ENCODE measurements around the gene GATD1. TPM values are rescaled to one million over a fixed set of nuclear protein-coding genes. Genes with fewer than 3 reads are reported as not detected.

GATD1 gene
- total and polyA plus RNA-seq, 9 of the 15 experiments (the other 6 are each of a cell fraction or from before 2014, with no cell fraction given) = 2.8 to 144 (median 36.9) TPM

GRCh38 chr11:773830-774229 is 3.5 kb downstream of the GATD1 start:
- no peak overlapping the region for H3K4me3 ChIP-seq
- H3K4me2 ChIP-seq (ENCODE audit: insufficient read depth, low read length) = no peak overlapping the region
- POLR2A ChIA-PET = interaction anchor here (0.7 to 1.0 kb wide), 2 partner anchors 12 to 21 kb away, joined by 3 to 4 read pairs; no protein-coding TSS in a partner anchor
- no peak for FAIRE-seq
- WGBS (ENCODE audit: insufficient coverage, low coverage, missing lambda C conversion rate) = 96% methylated on average over 9 of the region's 9 CpGs
- no TSS peak for BruUV-seq (replicated peaks)
- ATAC-seq = no peak
- no peak overlapping the region for H2AFZ ChIP-seq (ENCODE audit: low read depth, low read length)
- peaks cover 6% of the 10 kb centered on the region for H3K9me1 ChIP-seq (ENCODE audit: control insufficient read depth, insufficient read depth, low read length)
- peaks cover 16 to 86% of the 10 kb centered on the region in 2 experiments for H3K4me1 ChIP-seq (replicated peaks in 1 of 2; ENCODE audit: control insufficient read depth in 2 of 2, insufficient read depth in 2 of 2, low read length in 2 of 2)
- peaks cover 66% of the 10 kb centered on the region for H3K36me3 ChIP-seq (ENCODE audit: control insufficient read depth, insufficient read depth, low read length)
- DNase-seq (ENCODE audit: extremely low read depth in 1 of 4, low spot score in 3 of 4) = no peak
- 0 out of 2 replicates have a peak, but pooled peaks have one; percentile 17 for TF ChIP-seq POLR2AphosphoS5 (IDR thresholded peaks at IDR 0.05; ENCODE audit: control insufficient read depth, insufficient read depth, low read depth, low read length)
- no peak for TF ChIP-seq POLR2AphosphoS2 (IDR thresholded peaks at IDR 0.05; ENCODE audit: low read length)
- H3K27me3 ChIP-seq (ENCODE audit: control insufficient read depth in 2 of 2, insufficient read depth in 2 of 2, low read length in 2 of 2) = no peaks in the 10 kb centered on the region
- H3K27ac ChIP-seq (ENCODE audit: extremely low read depth, low read depth, low read length) = no peak overlapping the region; the same call in 2 of the 3 replicates
- peaks cover 79% of the 10 kb centered on the region for H3K79me2 ChIP-seq (ENCODE audit: control insufficient read depth, insufficient read depth, low read length)
- CTCF ChIA-PET (ENCODE audit: low intra/inter-chr PET ratio) = no interaction called here
- peak overlapping the region in 1 of 2 experiments; percentile 65; a peak in 2 of 4 replicates for H3K9ac ChIP-seq (ENCODE audit: insufficient read depth in 1 of 2, low read depth in 2 of 2, low read length in 2 of 2)
- peaks cover 28% of the 10 kb centered on the region for H4K20me1 ChIP-seq (replicated peaks; ENCODE audit: control insufficient read depth, insufficient read depth, low read length)
- intact Hi-C loops (cut with micrococcal nuclease) = no loop called here
- no peaks in the 10 kb centered on the region; the same call in 1 of the 2 replicates for H3K9me3 ChIP-seq (replicated peaks; ENCODE audit: control insufficient read depth, insufficient read depth, low read depth, low read length)
- in situ Hi-C loops (cut with MboI) = no loop called here

GRCh38 chr11:773425-773824 is 3.9 kb downstream of the GATD1 start:
- no peak for TF ChIP-seq PTTG1 (tag; IDR thresholded peaks at IDR 0.05; ENCODE audit: low read depth)
- TF ChIP-seq RBFOX2 (IDR thresholded peaks at IDR 0.05; ENCODE audit: low read depth, low read length) = peak; percentile 28; the same call in 1 of the 2 replicates
- in situ Hi-C loops (cut with MboI) = no loop called here
- no peak overlapping the region for H3K4me3 ChIP-seq

More at GRCh38 chr11:773425-773824, 3.9 kb downstream of the GATD1 start:
- 100% methylated on average over 2 of the region's 5 CpGs for WGBS (ENCODE audit: insufficient coverage, low coverage, missing lambda C conversion rate)
- no peak for DNase-seq (ENCODE audit: extremely low read depth in 1 of 4, low spot score in 3 of 4)
- Histone ChIP-seq H2AFZ (ENCODE audit: low read depth, low read length) (no peak overlapping the region), H3K27ac (ENCODE audit: extremely low read depth, low read depth, low read length) (no peak overlapping the region; the same call in 2 of the 3 replicates), H3K9me1 (ENCODE audit: control insufficient read depth, insufficient read depth, low read length) (peaks cover 6% of the 10 kb centered on the region), H3K4me1 (replicated peaks in 1 of 2; ENCODE audit: control insufficient read depth in 2 of 2, insufficient read depth in 2 of 2, low read length in 2 of 2) (peaks cover 15 to 82% of the 10 kb centered on the region in 2 experiments), H3K27me3 (ENCODE audit: control insufficient read depth in 2 of 2, insufficient read depth in 2 of 2, low read length in 2 of 2) (no peaks in the 10 kb centered on the region), H3K79me2 (ENCODE audit: control insufficient read depth, insufficient read depth, low read length) (peaks cover 75% of the 10 kb centered on the region), H3K4me2 (ENCODE audit: insufficient read depth, low read length) (no peak overlapping the region), H4K20me1 (replicated peaks; ENCODE audit: control insufficient read depth, insufficient read depth, low read length) (peaks cover 28% of the 10 kb centered on the region), H3K9ac (ENCODE audit: insufficient read depth in 1 of 2, low read depth in 2 of 2, low read length in 2 of 2) (peak overlapping the region in 1 of 2 experiments; percentile 65; a peak in 2 of 4 replicates), H3K36me3 (ENCODE audit: control insufficient read depth, insufficient read depth, low read length) (peaks cover 62% of the 10 kb centered on the region), H3K9me3 (replicated peaks; ENCODE audit: control insufficient read depth, insufficient read depth, low read depth, low read length) (no peaks in the 10 kb centered on the region; the same call in 1 of the 2 replicates)
- BruUV-seq (replicated peaks) = no TSS peak
- ATAC-seq = no peak
- FAIRE-seq = no peak
- ChIA-PET POLR2A (interaction anchor here (0.7 to 1.0 kb wide), 2 partner anchors 11 to 22 kb away, joined by 3 to 4 read pairs; no protein-coding TSS in a partner anchor), CTCF (ENCODE audit: low intra/inter-chr PET ratio) (no interaction called here)
- intact Hi-C loops (cut with micrococcal nuclease) = no loop called here

Measured in K562 (cell line).